Effector memory CD8-positive, alpha-beta T cell (primary cell): ENCODE data around the gene ZNF132.
A peak's percentile ranks its signal among the peaks of the same experiment; 100 is the strongest.
"Not testable (repeated sequence)": the region's sequence is repeated elsewhere in the genome, so short reads cannot be mapped to it uniquely, and the experiment has no call there.

Source experiments
- ATAC-seq: fragments of 150-1000 bp; cut with Tn5 transposase; replicated peaks from 2 replicates; pipeline ENCODE4 v1.10.0; 2021; ENCODE audit warnings: mild to moderate bottlenecking, moderate library complexity
- DNase-seq, 3 experiments: peaks; one replicate each; pipeline ENCODE4 v3.0.0; 2021
- H3K27ac Mint-ChIP-seq, 2 donors: one replicate each; pipeline ENCODE4 v1.8.0; 2022; ENCODE audit warnings: mild to moderate bottlenecking in 2 of 2, mixed read lengths in 2 of 2, moderate library complexity in 2 of 2
- H3K27me3 Mint-ChIP-seq, 2 donors: one replicate each; pipeline ENCODE4 v1.8.0; 2022; ENCODE audit warnings: mixed read lengths in 2 of 2
- H3K36me3 Mint-ChIP-seq: one replicate; pipeline ENCODE4 v1.8.0; 2022; ENCODE audit warnings: mild to moderate bottlenecking, moderate library complexity, mixed read lengths; ENCODE audit not compliant: insufficient read depth
- H3K4me1 Mint-ChIP-seq, 2 donors: one replicate each; pipeline ENCODE4 v1.8.0; 2022; ENCODE audit warnings: low read depth in 2 of 2, mixed read lengths in 2 of 2
- H3K4me3 Mint-ChIP-seq, 2 donors: one replicate each; pipeline ENCODE4 v1.8.0; 2022; ENCODE audit warnings: mild to moderate bottlenecking in 2 of 2, mixed read lengths in 2 of 2, moderate library complexity in 2 of 2
- H3K9me3 Mint-ChIP-seq, 2 donors: one replicate each; pipeline ENCODE4 v1.8.0; 2022; ENCODE audit warnings: mixed read lengths in 2 of 2

The ZNF132 gene

GRCh38 chr19:58455306-58455705, 15.4 kb upstream of the ZNF132 start:
- no peaks in the 10 kb centered on the region for H3K27me3 Mint-ChIP-seq
- H3K36me3 Mint-ChIP-seq = peaks cover 31% of the 10 kb centered on the region
- no peak overlapping the region for H3K27ac Mint-ChIP-seq
- DNase-seq (no peak), ATAC-seq (no peak)
- peaks cover 18 to 19% of the 10 kb centered on the region in 2 donors for H3K4me1 Mint-ChIP-seq
- no peaks in the 10 kb centered on the region for H3K9me3 Mint-ChIP-seq
- H3K4me3 Mint-ChIP-seq = no peak overlapping the region

- H3K27ac Mint-ChIP-seq = no peak overlapping the region
- ATAC-seq (no peak), DNase-seq (no peak)
- peaks cover 18 to 19% of the 10 kb centered on the region in 2 donors for H3K4me1 Mint-ChIP-seq
- H3K36me3 Mint-ChIP-seq = peaks cover 33% of the 10 kb centered on the region
- peak overlapping the region in 1 of 2 donors; percentile 4 for H3K4me3 Mint-ChIP-seq
- H3K27me3 Mint-ChIP-seq = peaks cover 8 to 10% of the 10 kb centered on the region in 2 donors
- H3K9me3 Mint-ChIP-seq = no peaks in the 10 kb centered on the region
These were observed 13.8 kb upstream of the ZNF132 start for GRCh38 chr19:58453743-58454142.

- peak within 1 kb of the TSS; percentile 47 to 92 for H3K27ac Mint-ChIP-seq
- ATAC-seq (peak; percentile 94), DNase-seq (peak; percentile 95 to 97 (median 96))
- H3K4me1 Mint-ChIP-seq = peaks cover 18 to 19% of the 10 kb centered on the region in 2 donors
- peak within 1 kb of the TSS; percentile 88 to 94 for H3K4me3 Mint-ChIP-seq
- peaks cover 29 to 30% of the 10 kb centered on the region in 2 donors for H3K27me3 Mint-ChIP-seq
- peaks cover 0 to 2% of the 10 kb centered on the region in 2 donors for H3K9me3 Mint-ChIP-seq
- H3K36me3 Mint-ChIP-seq = peaks cover 21% of the 10 kb centered on the region
These were observed 11.6 kb upstream of the ZNF132 start, which contains the start of gene ZNF324B for GRCh38 chr19:58451358-58452101. Gene ZNF324B, plus strand, starts transcription at chr19:58451622. Its CDS starts 2,080 bp downstream, at chr19:58453702.

GRCh38 chr19:58450856-58451357, 11.0 kb upstream of the ZNF132 start:
- peak overlapping the region; percentile 47 to 92 for H3K27ac Mint-ChIP-seq
- H3K4me3 Mint-ChIP-seq = peak overlapping the region; percentile 88 to 94
- peaks cover 18 to 19% of the 10 kb centered on the region in 2 donors for H3K4me1 Mint-ChIP-seq
- ATAC-seq = peak; percentile 14
- peaks cover 31 to 35% of the 10 kb centered on the region in 2 donors for H3K27me3 Mint-ChIP-seq
- H3K9me3 Mint-ChIP-seq = peaks cover 0 to 2% of the 10 kb centered on the region in 2 donors
- no peak for DNase-seq
- H3K36me3 Mint-ChIP-seq = peaks cover 16% of the 10 kb centered on the region

- Mint-ChIP-seq H3K36me3 (peaks cover 13% of the 10 kb centered on the region), H3K27ac (peak overlapping the region; percentile 47 to 92), H3K27me3 (peaks cover 31 to 36% of the 10 kb centered on the region in 2 donors), H3K4me1 (peaks cover 18 to 19% of the 10 kb centered on the region in 2 donors)
- H3K9me3 Mint-ChIP-seq, ATAC-seq, H3K4me3 Mint-ChIP-seq, DNase-seq: not testable (repeated sequence)
These were observed 10.0 kb upstream of the ZNF132 start for GRCh38 chr19:58449980-58450379.

- not testable (repeated sequence) for DNase-seq, H3K27ac Mint-ChIP-seq, ATAC-seq, H3K9me3 Mint-ChIP-seq, H3K4me3 Mint-ChIP-seq
- H3K27me3 Mint-ChIP-seq = peaks cover 31 to 48% of the 10 kb centered on the region in 2 donors
- peaks cover 19 to 21% of the 10 kb centered on the region in 2 donors for H3K4me1 Mint-ChIP-seq
- H3K36me3 Mint-ChIP-seq = peaks cover 13% of the 10 kb centered on the region
These were observed 8.9 kb upstream of the ZNF132 start for GRCh38 chr19:58448860-58449259.

GRCh38 chr19:58442986-58443385, 3.0 kb upstream of the ZNF132 start:
- not testable (repeated sequence) for H3K27ac Mint-ChIP-seq, H3K4me3 Mint-ChIP-seq, DNase-seq, ATAC-seq
- peaks cover 16% of the 10 kb centered on the region for H3K36me3 Mint-ChIP-seq
- peaks cover 11 to 31% of the 10 kb centered on the region in 2 donors for H3K9me3 Mint-ChIP-seq
- peaks cover 13 to 18% of the 10 kb centered on the region in 2 donors for H3K4me1 Mint-ChIP-seq
- peaks cover 15 to 36% of the 10 kb centered on the region in 2 donors for H3K27me3 Mint-ChIP-seq

- Mint-ChIP-seq H3K9me3 (peaks cover 16 to 43% of the 10 kb centered on the region in 2 donors), H3K4me1 (peaks cover 13 to 19% of the 10 kb centered on the region in 2 donors), H3K36me3 (peaks cover 37% of the 10 kb centered on the region), H3K27me3 (peaks cover 0 to 15% of the 10 kb centered on the region in 2 donors), H3K4me3 (peak overlapping the region; percentile 88 to 93), H3K27ac (peak overlapping the region; percentile 92 to 95)
- ATAC-seq (no peak), DNase-seq (no peak)
These were observed 603 bp upstream of the ZNF132 start for GRCh38 chr19:58440556-58440955.

GRCh38 chr19:58434217-58434616, 5.7 kb downstream of the ZNF132 start:
- no peak for ATAC-seq
- peaks cover 2 to 6% of the 10 kb centered on the region in 2 donors for H3K4me1 Mint-ChIP-seq
- no peak overlapping the region for H3K4me3 Mint-ChIP-seq
- DNase-seq = no peak
- H3K27me3 Mint-ChIP-seq = no peaks in the 10 kb centered on the region
- H3K27ac Mint-ChIP-seq = no peak overlapping the region
- H3K36me3 Mint-ChIP-seq = peaks cover 33% of the 10 kb centered on the region
- H3K9me3 Mint-ChIP-seq = peaks cover 10 to 21% of the 10 kb centered on the region in 2 donors

- H3K4me1 Mint-ChIP-seq = no peaks in the 10 kb centered on the region
- no peak overlapping the region for H3K27ac Mint-ChIP-seq
- no peak overlapping the region for H3K4me3 Mint-ChIP-seq
- ATAC-seq (no peak), DNase-seq (no peak)
- H3K9me3 Mint-ChIP-seq = no peaks in the 10 kb centered on the region
- H3K27me3 Mint-ChIP-seq = no peaks in the 10 kb centered on the region
- H3K36me3 Mint-ChIP-seq = peaks cover 9% of the 10 kb centered on the region
These were observed 10.2 kb downstream of the ZNF132 start for GRCh38 chr19:58429745-58430144.

- ATAC-seq = no peak
- Mint-ChIP-seq H3K27me3 (no peaks in the 10 kb centered on the region), H3K36me3 (peaks cover 3% of the 10 kb centered on the region), H3K4me1 (no peaks in the 10 kb centered on the region), H3K9me3 (no peaks in the 10 kb centered on the region), H3K4me3 (no peak overlapping the region), H3K27ac (no peak overlapping the region)
- DNase-seq = no peak
These were observed 11.3 kb downstream of the ZNF132 start for GRCh38 chr19:58428617-58429016.

GRCh38 chr19:58417071-58417470, 22.9 kb downstream of the ZNF132 start:
- H3K36me3 Mint-ChIP-seq = peaks cover 29% of the 10 kb centered on the region
- no peaks in the 10 kb centered on the region for H3K27me3 Mint-ChIP-seq
- H3K9me3 Mint-ChIP-seq = no peaks in the 10 kb centered on the region
- H3K4me1 Mint-ChIP-seq = peaks cover 0 to 5% of the 10 kb centered on the region in 2 donors
- DNase-seq (no peak), ATAC-seq (no peak)
- no peak overlapping the region for H3K4me3 Mint-ChIP-seq
- H3K27ac Mint-ChIP-seq = peak overlapping the region in 1 of 2 donors; percentile 41

GRCh38 chr19:58416604-58417003, 23.3 kb downstream of the ZNF132 start:
- peaks cover 29% of the 10 kb centered on the region for H3K36me3 Mint-ChIP-seq
- peaks cover 0 to 5% of the 10 kb centered on the region in 2 donors for H3K4me1 Mint-ChIP-seq
- ATAC-seq = no peak
- H3K9me3 Mint-ChIP-seq = no peaks in the 10 kb centered on the region
- peak overlapping the region in 1 of 2 donors; percentile 41 for H3K27ac Mint-ChIP-seq
- no peak overlapping the region for H3K4me3 Mint-ChIP-seq
- no peak for DNase-seq
- no peaks in the 10 kb centered on the region for H3K27me3 Mint-ChIP-seq
